GM12864 (cell line): ENCODE data around the gene CELF2.

Experiments
- DNase-seq: peaks from one replicate; pipeline ENCODE4 v3.0.0-alpha.2; 2011; ENCODE audit warnings: low read depth
- H3K4me3 ChIP-seq: 2 replicates; pipeline ENCODE4 v1.5.1; 2011; ENCODE audit warnings: mild to moderate bottlenecking, low read depth, low read length, control low read depth
- TF ChIP-seq, protein P1 (sequence below): IDR thresholded peaks from 2 replicates; pipeline ENCODE4 v1.5.1; 2011; ENCODE audit warnings: low read depth, mild to moderate bottlenecking, moderate library complexity, low read length, control low read depth, inconsistent platforms; ENCODE audit errors: missing control alignments

CELF2 gene

DNA sequence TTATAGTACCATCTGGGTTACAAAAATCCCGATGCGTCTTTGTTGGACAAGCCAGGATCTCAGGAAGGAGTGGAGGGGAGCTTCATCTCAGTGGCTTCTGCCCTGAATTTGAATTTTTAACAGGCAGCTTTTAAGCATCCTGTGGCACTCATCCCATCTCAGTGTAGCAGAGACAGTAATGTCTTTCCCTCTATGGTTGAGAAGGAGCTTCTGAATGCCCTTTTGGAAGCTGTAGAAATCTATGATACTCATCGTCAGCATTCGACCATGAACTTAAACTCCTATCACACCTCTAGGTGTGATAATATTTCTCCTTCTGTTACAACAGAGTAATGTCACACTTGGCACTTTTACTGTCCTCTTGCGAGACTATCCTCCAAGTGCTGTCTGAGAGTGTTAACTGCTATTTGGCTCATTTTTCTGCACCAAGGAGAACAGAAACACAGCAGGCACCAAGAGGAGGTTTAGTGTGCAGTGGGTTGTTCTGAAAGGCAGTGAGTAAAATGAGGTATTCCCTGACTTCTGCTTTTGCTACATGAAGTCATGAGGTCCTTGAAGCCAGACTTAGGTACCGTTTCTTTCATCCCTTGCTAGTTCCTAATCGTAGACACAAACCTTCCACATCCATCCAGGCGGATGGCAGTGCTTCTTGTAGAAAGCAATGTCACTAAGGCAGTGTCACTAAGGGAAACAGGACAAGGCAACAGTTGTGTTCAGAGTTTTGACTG lies 177.4 kb downstream of the CELF2 start:
- TF ChIP-seq, protein P1, sequence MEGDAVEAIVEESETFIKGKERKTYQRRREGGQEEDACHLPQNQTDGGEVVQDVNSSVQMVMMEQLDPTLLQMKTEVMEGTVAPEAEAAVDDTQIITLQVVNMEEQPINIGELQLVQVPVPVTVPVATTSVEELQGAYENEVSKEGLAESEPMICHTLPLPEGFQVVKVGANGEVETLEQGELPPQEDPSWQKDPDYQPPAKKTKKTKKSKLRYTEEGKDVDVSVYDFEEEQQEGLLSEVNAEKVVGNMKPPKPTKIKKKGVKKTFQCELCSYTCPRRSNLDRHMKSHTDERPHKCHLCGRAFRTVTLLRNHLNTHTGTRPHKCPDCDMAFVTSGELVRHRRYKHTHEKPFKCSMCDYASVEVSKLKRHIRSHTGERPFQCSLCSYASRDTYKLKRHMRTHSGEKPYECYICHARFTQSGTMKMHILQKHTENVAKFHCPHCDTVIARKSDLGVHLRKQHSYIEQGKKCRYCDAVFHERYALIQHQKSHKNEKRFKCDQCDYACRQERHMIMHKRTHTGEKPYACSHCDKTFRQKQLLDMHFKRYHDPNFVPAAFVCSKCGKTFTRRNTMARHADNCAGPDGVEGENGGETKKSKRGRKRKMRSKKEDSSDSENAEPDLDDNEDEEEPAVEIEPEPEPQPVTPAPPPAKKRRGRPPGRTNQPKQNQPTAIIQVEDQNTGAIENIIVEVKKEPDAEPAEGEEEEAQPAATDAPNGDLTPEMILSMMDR: no peak
- no peak overlapping the region for H3K4me3 ChIP-seq
- DNase-seq: no peak

DNA sequence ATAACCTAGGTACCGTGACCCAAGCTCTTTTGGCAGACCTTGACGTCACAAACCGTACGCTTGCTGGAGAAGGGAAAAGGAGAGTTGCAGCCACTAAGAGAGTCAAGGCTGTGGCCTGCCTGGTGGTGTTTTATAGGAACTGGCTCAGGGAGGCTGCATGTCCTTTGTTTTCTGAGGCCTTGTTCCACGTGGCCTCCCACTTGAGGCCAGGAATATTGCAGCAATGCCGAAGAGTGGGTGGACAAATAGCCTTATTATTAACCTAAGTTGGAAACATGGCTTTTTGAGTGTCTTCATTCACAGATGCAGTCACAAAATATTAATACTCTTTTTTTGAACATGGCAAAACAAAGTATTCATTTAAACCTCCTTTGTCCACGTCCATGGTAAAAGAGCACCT lies 178.0 kb downstream of the CELF2 start:
- TF ChIP-seq, protein P1: no peak
- no peak for DNase-seq
- H3K4me3 ChIP-seq: no peak overlapping the region

DNA sequence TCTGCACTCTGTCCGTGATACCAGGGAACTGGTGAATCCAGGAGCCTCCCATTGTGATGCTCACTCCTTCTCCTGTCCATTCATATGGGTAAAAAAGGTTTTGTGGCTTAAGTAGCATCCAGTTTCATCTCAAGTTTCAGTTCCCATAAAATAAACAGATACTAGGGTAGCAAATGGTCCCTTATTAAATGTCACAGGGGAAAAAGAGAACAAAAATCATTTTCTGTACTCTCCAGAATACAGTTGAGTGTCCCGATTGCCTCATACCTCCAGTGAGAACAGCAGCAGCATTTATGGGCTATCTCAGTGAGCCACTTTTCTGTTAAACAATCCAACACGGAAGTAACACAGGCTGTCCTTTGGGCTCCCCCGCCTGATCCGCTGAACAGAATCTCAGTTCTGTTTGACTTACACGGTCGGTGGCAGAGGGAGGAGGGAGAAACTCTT lies 179.6 kb downstream of the CELF2 start:
- H3K4me3 ChIP-seq: peak overlapping the region; percentile 27
- DNase-seq: no peak
- TF ChIP-seq, protein P1: no peak

DNA sequence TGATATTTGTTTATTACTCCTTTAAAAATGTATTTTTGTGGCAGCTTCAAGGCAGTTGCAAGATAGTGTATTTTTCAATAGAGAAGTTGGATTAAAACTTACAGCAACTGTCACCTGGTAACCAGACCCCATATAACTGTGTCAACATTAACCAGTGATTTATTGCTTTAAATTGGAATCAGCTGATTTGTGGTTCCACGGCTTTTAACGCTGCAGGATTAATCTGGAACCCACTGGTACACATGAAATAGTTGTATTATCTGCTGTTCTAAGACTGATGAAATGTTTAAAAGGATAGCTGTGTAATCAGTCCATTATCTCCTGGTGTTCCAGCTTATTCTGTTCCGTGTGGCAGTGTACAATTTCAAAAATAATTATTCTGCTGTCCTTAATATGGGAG lies 180.2 kb downstream of the CELF2 start:
- TF ChIP-seq, protein P1: no peak
- no peak overlapping the region for H3K4me3 ChIP-seq
- DNase-seq: no peak

DNA sequence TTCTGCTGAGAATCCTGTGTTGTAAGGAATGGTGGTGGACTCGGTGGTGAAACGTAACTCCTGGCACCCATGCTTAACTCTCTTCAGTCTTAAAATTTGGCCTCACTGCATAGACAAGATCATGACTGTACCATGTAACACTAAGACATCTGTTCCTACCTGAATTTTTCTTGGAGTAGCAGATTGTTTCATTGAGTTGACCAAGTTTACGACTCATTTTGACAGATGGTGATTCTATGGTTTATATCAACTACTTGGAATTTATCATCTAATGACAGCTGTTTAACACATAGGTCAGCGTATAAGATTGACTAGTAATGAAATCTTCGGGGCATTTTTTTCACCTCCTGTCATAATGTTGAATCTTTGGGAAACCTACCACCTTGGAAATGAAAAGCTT lies 184.2 kb downstream of the CELF2 start:
- DNase-seq: no peak
- H3K4me3 ChIP-seq: no peak overlapping the region
- TF ChIP-seq, protein P1: no peak

DNA sequence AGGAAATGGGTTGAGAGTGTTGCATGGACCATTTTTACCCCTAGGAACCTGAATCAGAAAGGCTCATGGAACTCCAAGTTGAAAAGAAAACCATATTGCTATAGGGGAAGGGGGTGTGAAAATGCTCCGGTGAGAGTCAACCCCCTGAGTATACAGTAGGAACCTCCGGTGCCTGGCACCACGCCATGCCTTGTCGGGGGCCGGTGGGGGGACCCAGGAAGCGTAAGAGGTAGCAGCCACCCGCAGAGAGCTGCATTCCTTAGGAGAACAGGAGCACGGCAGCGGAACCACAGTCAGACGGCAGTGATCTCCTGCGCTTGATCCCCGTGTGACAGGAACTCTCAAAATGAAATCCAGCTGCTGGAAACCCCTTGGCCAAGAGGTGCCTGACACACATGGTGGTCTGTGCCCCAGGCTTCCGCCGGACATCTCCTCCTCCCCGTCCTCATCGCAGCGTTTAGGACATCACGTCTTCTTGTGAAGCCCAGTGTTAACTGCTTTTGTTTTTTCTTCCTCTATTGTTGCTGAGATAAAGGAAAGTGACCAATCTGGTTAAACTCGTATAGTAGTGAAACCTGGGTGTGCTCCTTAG lies 186.8 kb downstream of the CELF2 start:
- H3K4me3 ChIP-seq: no peak overlapping the region
- TF ChIP-seq, protein P1: no peak
- DNase-seq: no peak
